Stomach (tissue), 9 donors: Measurements from ENCODE around the gene RXFP3. TPM values are rescaled to one million over a fixed set of nuclear protein-coding genes. Genes with fewer than 3 reads are reported as not detected.
A peak's percentile ranks its signal among the peaks of the same experiment; 100 is the strongest.

Experiments used
- DNase-seq, 2 donors: peaks; one replicate each; pipeline versions ENCODE4 v3.0.0 to v3.0.0-alpha.2; 2013 to 2019
- H3K27ac ChIP-seq, 5 donors: fragments of 200-600 bp in 4 of 5; sonication (generic) in 4 of 5; one replicate each; pipeline ENCODE4 v1.5.1; 2013 to 2019; ENCODE audit warnings: mild to moderate bottlenecking in 1 of 5, moderate library complexity in 1 of 5
- H3K27me3 ChIP-seq, 3 donors: fragments of 200-600 bp; sonication (generic); one replicate each; pipeline ENCODE4 v1.5.1; 2017 to 2019; ENCODE audit warnings: mixed run types in 1 of 3
- H3K36me3 ChIP-seq, 4 donors: fragments of 200-600 bp; sonication (generic); 1 replicate in 3 of 4; 2 replicates in 1 of 4; pipeline ENCODE4 v1.5.1; 2016 to 2019
- H3K4me1 ChIP-seq, 4 donors: fragments of 200-600 bp; sonication (generic); one replicate each; pipeline ENCODE4 v1.5.1; 2016 to 2019
- H3K4me3 ChIP-seq, 4 donors: fragments of 200-600 bp; sonication (generic) in 3 of 4; one replicate each; pipeline ENCODE4 v1.5.1; 2016 to 2019; ENCODE audit warnings: mild to moderate bottlenecking in 1 of 4
- H3K9me3 ChIP-seq, 4 donors: fragments of 200-600 bp; sonication (generic); one replicate each; pipeline ENCODE4 v1.5.1; 2016 to 2019
- CTCF ChIP-seq, 7 experiments: fragments of 450-650 bp in 4 of 7; fragments of 200-600 bp in 3 of 7; sonication (generic) in 3 of 7; IDR thresholded peaks; one replicate each; pipeline ENCODE4 v1.5.1; 2016 to 2019; ENCODE audit warnings: antibody characterized with exemption in 7 of 7, control low read depth in 2 of 7, mild to moderate bottlenecking in 1 of 7
- EP300 ChIP-seq: sonication (generic); formaldehyde crosslinking; IDR thresholded peaks from one replicate; pipeline ENCODE4 v1.6.1; 2017; ENCODE audit warnings: antibody characterized with exemption
- POLR2A ChIP-seq, 4 donors: fragments of 450-650 bp; IDR thresholded peaks; one replicate each; pipeline ENCODE4 v1.6.1; 2016; ENCODE audit warnings: antibody characterized with exemption in 4 of 4, control low read depth in 2 of 4, mild to moderate bottlenecking in 1 of 4, moderate library complexity in 1 of 4
- POLR2AphosphoS5 ChIP-seq, 3 donors: sonication (generic); formaldehyde crosslinking; IDR thresholded peaks; one replicate each; pipeline ENCODE4 v1.6.1; 2016; ENCODE audit warnings: antibody characterized with exemption in 3 of 3
- WGBS, 5 donors: extraction: QIAGEN DNeasy Blood & Tissue Kit in 3 of 5; methylation state at CpG; one replicate each; pipeline versions ENCODE4 v1.1.5 to v1.1.7; 2013 to 2018; 5-methylcytosine and 5-hydroxymethylcytosine counted together
- intact Hi-C: fragments of 100-400 bp; cut with DNase I; formaldehyde crosslinking; loops from one replicate; pipeline ENCODE4 v1.15.1; 2023; ENCODE audit warnings: low total_unique reads
- polyA plus RNA-seq, 3 donors: library from polyadenylated mRNA; stranded (reverse); fragments of 200-250 nt; gene quantifications; one replicate each; pipeline ENCODE4 v1.2.3, GENCODE V29; 2013
- small RNA-seq, 4 donors: library from RNA; depleted of rRNA; stranded (forward); fragments of <200 nt; gene quantifications; one replicate each; pipeline ENCODE3, GENCODE V24; 2016
- total RNA-seq, 5 donors: library from RNA; depleted of rRNA; stranded (reverse); fragments of >200 nt; gene quantifications; one replicate each; pipeline versions ENCODE4 v1.1.0 to v1.2.3, GENCODE V29; 2014 to 2016
- donor health status: healthy with polysubstance abuse.
- donor health status: Bipolar disorder and iron deficiency.
- donor health status: healthy.

The RXFP3 gene
- total and polyA plus RNA-seq, 8 donors = not detected

DNA sequence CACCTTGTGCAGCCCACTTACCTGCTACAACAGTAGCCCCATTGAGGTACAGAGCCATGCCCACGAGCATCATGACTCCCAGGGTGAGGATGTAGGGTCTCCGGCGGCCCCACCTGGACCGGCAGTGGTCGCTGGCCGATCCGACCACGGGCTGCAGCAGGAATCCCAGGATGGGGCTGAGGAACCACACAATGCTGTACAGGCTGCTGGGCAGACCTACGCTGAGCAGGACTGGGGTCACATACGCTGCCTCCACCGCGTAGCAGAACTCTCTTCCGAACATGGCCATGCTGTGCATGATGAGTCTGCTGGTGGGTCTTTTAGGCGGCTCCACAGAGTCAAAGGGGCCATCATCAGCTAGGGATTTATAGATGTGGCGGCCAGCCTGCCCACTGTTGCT lies 48.0 kb downstream of the RXFP3 start:
- no peak for DNase-seq
- no peaks in the 10 kb centered on the region for H3K27me3 ChIP-seq
- WGBS, 5 donors = 93 to 100% (median 97%) methylated on average over 2 to 15 of the region's 15 CpGs
- H3K36me3 ChIP-seq = peaks cover 10 to 29% (median 28%) of the 10 kb centered on the region in 4 donors
- H3K4me1 ChIP-seq = peaks cover 0 to 23% (median 20%) of the 10 kb centered on the region in 4 donors
- H3K27ac ChIP-seq = peak overlapping the region in 1 of 5 donors; percentile 7
- no peak for TF ChIP-seq POLR2AphosphoS5 (IDR thresholded peaks at IDR 0.05)
- no peak for TF ChIP-seq POLR2A (IDR thresholded peaks at IDR 0.05)
- no peak for TF ChIP-seq EP300
- TF ChIP-seq CTCF (IDR thresholded peaks at IDR 0.05) = no peak
- no peaks in the 10 kb centered on the region for H3K9me3 ChIP-seq
- H3K4me3 ChIP-seq = no peak overlapping the region
- intact Hi-C loops = no loop called here

DNA sequence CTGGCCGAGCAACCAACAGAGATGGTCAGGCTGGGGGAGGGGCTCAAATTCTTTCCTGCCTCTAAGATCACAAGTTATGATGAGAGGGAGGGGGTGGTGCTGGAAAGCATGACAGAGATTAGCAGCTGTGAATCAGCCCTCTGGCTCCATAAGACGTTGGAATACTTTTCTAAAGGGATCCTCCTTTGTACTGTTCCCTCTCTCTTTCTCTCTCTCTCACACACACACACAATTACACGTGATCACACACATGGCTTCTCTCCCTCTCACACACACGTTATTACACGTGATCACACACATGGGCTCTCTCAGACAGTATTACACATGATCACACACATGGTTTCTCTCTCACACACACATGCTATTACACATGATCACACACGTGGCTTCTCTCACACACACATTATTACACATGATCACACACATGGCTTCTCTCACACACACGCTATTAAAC lies 48.5 kb downstream of the RXFP3 start, which contains the start of gene SLC45A2:
Gene SLC45A2 (minus strand): TSS at position 23 of the 454 bp plus-strand sequence. CDS start 110 bp downstream, outside the sequence.
- H3K27ac ChIP-seq = peak within 1 kb of the TSS in 1 of 5 donors; percentile 7
- H3K36me3 ChIP-seq = peaks cover 11 to 34% (median 32%) of the 10 kb centered on the region in 4 donors
- intact Hi-C loops = no loop called here
- peaks cover 0 to 23% (median 20%) of the 10 kb centered on the region in 4 donors for H3K4me1 ChIP-seq
- H3K4me3 ChIP-seq = no peak within 1 kb of the TSS
- WGBS, 5 donors = 70 to 80% (median 74%) methylated on average over 7 of the region's 7 CpGs
- H3K27me3 ChIP-seq = no peaks in the 10 kb centered on the region
- DNase-seq = no peak
- TF ChIP-seq CTCF (IDR thresholded peaks at IDR 0.05) (no peak), EP300 (no peak), POLR2A (IDR thresholded peaks at IDR 0.05) (no peak), POLR2AphosphoS5 (IDR thresholded peaks at IDR 0.05) (no peak)
- H3K9me3 ChIP-seq = no peaks in the 10 kb centered on the region

- no peaks in the 10 kb centered on the region for H3K27me3 ChIP-seq
- DNase-seq = no peak
- peak overlapping the region in 1 of 5 donors; percentile 8 for H3K27ac ChIP-seq
- H3K4me3 ChIP-seq = no peak overlapping the region
- no peak for TF ChIP-seq CTCF (IDR thresholded peaks at IDR 0.05)
- TF ChIP-seq POLR2AphosphoS5 (IDR thresholded peaks at IDR 0.05) = no peak
- TF ChIP-seq POLR2A (IDR thresholded peaks at IDR 0.05) = no peak
- no peak for TF ChIP-seq EP300
- intact Hi-C loops = no loop called here
- peaks cover 16 to 42% (median 38%) of the 10 kb centered on the region in 4 donors for H3K36me3 ChIP-seq
- 97 to 98% (median 97%) methylated on average over 6 of the region's 6 CpGs for WGBS, 5 donors
- no peaks in the 10 kb centered on the region for H3K9me3 ChIP-seq
- peaks cover 0 to 23% (median 20%) of the 10 kb centered on the region in 4 donors for H3K4me1 ChIP-seq
These were observed 49.3 kb downstream of the RXFP3 start for GRCh38 chr5:33985447-33985846.

Small RNA genes within 50 kb of the gene (small RNA-seq; reads per million reads assigned to genes)
- gene RNU6-923P = 0 reads per million in 4 donors

Other genes with a start within 250 kb of the RXFP3 start
- gene ADAMTS12, start 44.4 kb upstream of the RXFP3 start, total RNA-seq = 10 to 100 TPM in 1 of 5 donors, 1 to 10 TPM in 1, under 1 TPM in 2, not detected in 1; 0.14 to 17.1 (median 1.4) TPM
- gene ADAMTS12, start 44.4 kb upstream of the RXFP3 start, polyA plus RNA-seq = 1 to 10 TPM in 1 of 3 donors, under 1 TPM in 2; 0.15 to 1.2 (median 0.62) TPM
- gene SLC45A2, start 48.3 kb downstream of the RXFP3 start, total RNA-seq = not detected
- gene SLC45A2, start 48.3 kb downstream of the RXFP3 start, polyA plus RNA-seq = under 1 TPM; 0.19 to 0.46 (median 0.20) TPM
- 10 to 100 TPM in 4 of 5 donors, 1 to 10 TPM in 1; 8.5 to 56.6 (median 15.4) TPM for gene AMACR, start 71.7 kb downstream of the RXFP3 start, total RNA-seq
- 10 to 100 TPM; 22.0 to 89.7 (median 30.9) TPM for gene AMACR, start 71.7 kb downstream of the RXFP3 start, polyA plus RNA-seq
- 10 to 100 TPM in 3 of 5 donors, 1 to 10 TPM in 2; 3.6 to 84.1 (median 14.6) TPM for gene C1QTNF3, start 106.8 kb downstream of the RXFP3 start, total RNA-seq
- 10 to 100 TPM in 1 of 3 donors, 1 to 10 TPM in 2; 4.5 to 19.6 (median 6.9) TPM for gene C1QTNF3, start 106.8 kb downstream of the RXFP3 start, polyA plus RNA-seq